ENCODE data around the gene IMMP1L. TPM values are rescaled to one million over a fixed set of nuclear protein-coding genes. Genes with fewer than 3 reads are reported as not detected.

The IMMP1L gene
- total and polyA plus RNA-seq, 2 of the 8 experiments (the other 6 are each of a cell fraction or from before 2014, with no cell fraction given), result 27.4 to 47.7 TPM

- Histone ChIP-seq H3K79me2 (ENCODE audit: control insufficient read depth in 1 of 2, insufficient read depth in 2 of 2, low read length in 2 of 2) (0 out of 4 replicates have a peak, but pooled peaks cover 0 to 2% of the 10 kb centered on the region in 2 experiments), H2AK5ac (ENCODE audit: low read depth, low read length) (no peak overlapping the region), H2BK5ac (ENCODE audit: low read depth, low read length) (no peak overlapping the region), H3K27ac (ENCODE audit: low read depth, low read length) (no peak overlapping the region), H3K18ac (ENCODE audit: extremely low read depth, low read length) (no peak overlapping the region), H4K8ac (ENCODE audit: extremely low read depth, insufficient read depth, low read length) (no peak overlapping the region), H2BK120ac (replicated peaks; ENCODE audit: low read depth, low read length) (no peak overlapping the region), H4K91ac (replicated peaks; ENCODE audit: insufficient read length, low read length) (no peak overlapping the region), H3K23me2 (ENCODE audit: low read depth, low read length) (no peaks in the 10 kb centered on the region), H2BK12ac (ENCODE audit: low read depth, low read length) (no peak overlapping the region), H3K36me3 (ENCODE audit: control insufficient read depth in 2 of 4, insufficient read depth in 4 of 4, low read length in 3 of 4) (no peaks in the 10 kb centered on the region; a peak in 1 of 8 replicates), H3K56ac (replicated peaks; ENCODE audit: insufficient read length, low read depth, low read length) (no peak overlapping the region), H2BK20ac (ENCODE audit: low read length) (no peak overlapping the region), H3K79me1 (ENCODE audit: low read depth, low read length) (no peaks in the 10 kb centered on the region), H3K9me3 (ENCODE audit: insufficient read depth in 2 of 2, low read depth in 1 of 2, low read length in 1 of 2) (no peaks in the 10 kb centered on the region), H3K23ac (ENCODE audit: insufficient read length) (no peak overlapping the region), H2BK15ac (ENCODE audit: low read length) (no peak overlapping the region), H4K20me1 (replicated peaks in 1 of 2; ENCODE audit: control insufficient read depth in 1 of 2, insufficient read depth in 2 of 2, low read length in 2 of 2) (no peaks in the 10 kb centered on the region), H2AFZ (ENCODE audit: low read length) (no peak overlapping the region), H3K27me3 (replicated peaks in 1 of 4; ENCODE audit: control insufficient read depth in 3 of 4, extremely low read depth in 1 of 4, insufficient read depth in 3 of 4, low read length in 3 of 4) (peaks cover 0 to 1% (median 0%) of the 10 kb centered on the region in 4 experiments; a peak in 1 of 7 replicates), H3K4ac (replicated peaks; ENCODE audit: insufficient read length, low read depth, low read length) (no peak overlapping the region), H3K4me1 (replicated peaks in 1 of 4; ENCODE audit: control insufficient read depth in 3 of 4, insufficient read depth in 4 of 4, low read length in 3 of 4) (peaks cover 0 to 30% (median 17%) of the 10 kb centered on the region in 4 experiments; a peak in 4 of 7 replicates), H3K4me3 (ENCODE audit: extremely low read depth in 1 of 4, insufficient read depth in 2 of 4, low read depth in 3 of 4, low read length in 4 of 4) (peak overlapping the region in 1 of 4 experiments; percentile 22; a peak in 1 of 8 replicates), H4K5ac (ENCODE audit: insufficient read length, low read depth, low read length) (no peak overlapping the region), H3K9ac (replicated peaks in 1 of 4; ENCODE audit: extremely low read depth in 1 of 4, low read depth in 3 of 4, low read length in 3 of 4) (no peak overlapping the region), H3K14ac (ENCODE audit: insufficient read length) (no peak overlapping the region), H3K4me2 (ENCODE audit: insufficient read depth in 1 of 2, low read depth in 2 of 2, low read length in 2 of 2) (peak overlapping the region in 1 of 2 experiments; percentile 45; a peak in 1 of 4 replicates)
- WGBS, 2 experiments (ENCODE audit: extremely low coverage in 1 of 2, insufficient coverage in 1 of 2, insufficient read length in 1 of 2, insufficient replicate concordance in 2 of 2, low coverage in 1 of 2, low lambda C conversion rate in 2 of 2, missing lambda C conversion rate in 1 of 2), result 74% methylated on average over 2 of the region's 2 CpGs; no CpG with 5 or more reads in 1 of the 2 experiments
- FAIRE-seq (no peak), DNase-seq (ENCODE audit: low read depth in 1 of 2, low spot score in 2 of 2) (no peak)
- POLR2A ChIA-PET (ENCODE audit: partially characterized antibody), result no interaction called here
- CTCF ChIA-PET (ENCODE audit: partially characterized antibody), result interaction anchor here (1.0 to 1.4 kb wide), 4 partner anchors 18 to 311 kb away, joined by 3 to 4 read pairs (median 3); no protein-coding TSS in a partner anchor
- TF ChIP-seq CHD1 (IDR thresholded peaks at IDR 0.05; ENCODE audit: low read depth, low read length), result no peak
- no peak for TF ChIP-seq CTCF (IDR thresholded peaks at IDR 0.05; ENCODE audit: control extremely low read depth in 1 of 3, insufficient read depth in 1 of 3, low read depth in 1 of 3, low read length in 3 of 3)
- TF ChIP-seq RFX5 (IDR thresholded peaks at IDR 0.05; ENCODE audit: borderline replicate concordance, low read depth, low read length), result no peak
These were observed 91.6 kb downstream of the IMMP1L start for GRCh38 chr11:31417816-31418215.

All from H1 (cell line).